Ovary (tissue), 3 donors: Measurements from ENCODE around the gene POC1A.

Source experiments
- CTCF ChIP-seq, 3 donors: fragments of 450-650 bp in 2 of 3; fragments of 200-600 bp in 1 of 3; IDR thresholded peaks; one replicate each; pipeline versions ENCODE4 v1.5.1 to v1.8.0; 2016 to 2022; ENCODE audit warnings: antibody characterized with exemption in 3 of 3, mild to moderate bottlenecking in 1 of 3
- EP300 ChIP-seq: sonication (generic); formaldehyde crosslinking; IDR thresholded peaks from one replicate; pipeline ENCODE4 v1.6.1; 2017; ENCODE audit warnings: antibody characterized with exemption
- POLR2A ChIP-seq: fragments of 450-650 bp; IDR thresholded peaks from one replicate; pipeline ENCODE4 v1.6.1; 2017; ENCODE audit warnings: antibody characterized with exemption, mild to moderate bottlenecking, moderate library complexity
- donor health status: DM: no; HTN: no; CAD: no.

DNA sequence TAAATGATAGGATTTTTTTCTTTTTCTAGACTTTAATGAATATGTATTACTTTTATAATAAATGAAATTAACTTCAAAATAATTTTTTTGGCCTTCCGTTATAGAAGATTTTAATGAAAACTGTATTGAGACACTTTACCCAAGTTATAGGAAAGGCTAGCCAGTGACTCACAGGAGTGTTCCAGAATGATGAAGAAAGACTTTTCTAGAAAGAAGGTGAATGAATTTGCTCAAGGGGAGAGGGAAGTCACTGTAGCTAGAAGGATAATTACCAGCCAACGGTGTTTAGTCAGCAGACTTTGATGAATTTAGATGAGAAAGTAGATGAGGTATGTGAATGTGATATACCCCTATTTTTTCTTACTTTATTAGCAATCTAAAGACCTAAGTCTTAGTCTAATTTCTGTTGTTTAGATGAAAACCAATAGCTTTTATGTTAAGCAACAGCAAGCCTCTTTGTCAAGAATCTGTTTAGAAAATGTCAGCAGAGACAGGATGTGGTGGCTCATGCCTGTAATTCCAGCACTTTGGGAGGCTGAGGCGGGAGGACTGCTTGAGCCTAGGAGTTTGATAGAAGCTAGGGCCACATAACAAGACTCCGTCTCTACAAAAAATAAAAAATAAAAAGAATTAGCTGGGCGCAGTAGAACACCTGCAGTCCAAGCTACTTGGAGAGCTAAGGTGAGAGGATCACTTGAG, 46.9 kb upstream of the POC1A start:
- no peak for TF ChIP-seq CTCF (IDR thresholded peaks at IDR 0.05)
- no peak for TF ChIP-seq POLR2A
- no peak for TF ChIP-seq EP300
